Gastroesophageal sphincter (tissue), 4 donors: ENCODE data around the gene CD4. TPM values are rescaled to one million over a fixed set of nuclear protein-coding genes. Genes with fewer than 3 reads are reported as not detected.

Source experiments
- ATAC-seq: fragments of 150-250 bp; one replicate; pipeline ENCODE4 v1.9.1; 2016; ENCODE audit warnings: mild to moderate bottlenecking, moderate library complexity
- H3K27ac ChIP-seq, 4 donors: fragments of 200-600 bp; sonication (generic) in 3 of 4; 1 replicate in 3 of 4; 2 replicates in 1 of 4; pipeline ENCODE4 v1.5.1; 2016 to 2019
- H3K27me3 ChIP-seq: fragments of 200-600 bp; sonication (generic); one replicate; pipeline ENCODE4 v1.5.1; 2019
- H3K36me3 ChIP-seq, 2 donors: fragments of 200-600 bp; sonication (generic); one replicate each; pipeline ENCODE4 v1.5.1; 2019; ENCODE audit warnings: control low read depth in 1 of 2
- H3K4me1 ChIP-seq, 3 donors: fragments of 200-600 bp; sonication (generic); 1 replicate in 2 of 3; 2 replicates in 1 of 3; pipeline ENCODE4 v1.5.1; 2016 to 2019; ENCODE audit warnings: control low read depth in 2 of 3
- H3K4me3 ChIP-seq, 2 donors: fragments of 200-600 bp; sonication (generic); one replicate each; pipeline ENCODE4 v1.5.1; 2019; ENCODE audit warnings: mild to moderate bottlenecking in 1 of 2, moderate library complexity in 1 of 2
- H3K9me3 ChIP-seq, 3 donors: fragments of 200-600 bp; sonication (generic); one replicate each; pipeline ENCODE4 v1.5.1; 2017 to 2019; ENCODE audit warnings: control low read depth in 2 of 3
- EP300 ChIP-seq: sonication (generic); formaldehyde crosslinking; IDR thresholded peaks from one replicate; pipeline ENCODE4 v1.6.1; 2017; ENCODE audit warnings: antibody characterized with exemption, mild to moderate bottlenecking
- POLR2A ChIP-seq, 2 donors: fragments of 450-650 bp; IDR thresholded peaks; one replicate each; pipeline ENCODE4 v1.6.1; 2017; ENCODE audit warnings: antibody characterized with exemption in 2 of 2, mild to moderate bottlenecking in 2 of 2, moderate library complexity in 1 of 2
- POLR2AphosphoS5 ChIP-seq: sonication (generic); formaldehyde crosslinking; IDR thresholded peaks from one replicate; pipeline ENCODE4 v1.6.1; 2017; ENCODE audit warnings: antibody characterized with exemption
- WGBS, 2 donors: methylation state at CpG; one replicate each; pipeline ENCODE4 v1.1.5; 2018; ENCODE audit warnings: low coverage in 1 of 2; 5-methylcytosine and 5-hydroxymethylcytosine counted together
- total RNA-seq, 4 donors: library from RNA; depleted of rRNA; stranded (reverse); fragments of >200 nt; gene quantifications; one replicate each; pipeline ENCODE4 v1.1.0, GENCODE V29; 2016
- TF ChIP-seq, protein P1 (sequence below), 4 experiments: fragments of 200-600 bp in 2 of 4; fragments of 450-650 bp in 2 of 4; sonication (generic) in 1 of 4; IDR thresholded peaks; one replicate each; pipeline ENCODE4 v1.5.1; 2017 to 2019; ENCODE audit warnings: antibody characterized with exemption in 4 of 4, mild to moderate bottlenecking in 2 of 4, moderate library complexity in 2 of 4

The CD4 gene
- total RNA-seq, 4 donors from 2014 or later: 2.6 to 15.2 (median 9.1) TPM

DNA sequence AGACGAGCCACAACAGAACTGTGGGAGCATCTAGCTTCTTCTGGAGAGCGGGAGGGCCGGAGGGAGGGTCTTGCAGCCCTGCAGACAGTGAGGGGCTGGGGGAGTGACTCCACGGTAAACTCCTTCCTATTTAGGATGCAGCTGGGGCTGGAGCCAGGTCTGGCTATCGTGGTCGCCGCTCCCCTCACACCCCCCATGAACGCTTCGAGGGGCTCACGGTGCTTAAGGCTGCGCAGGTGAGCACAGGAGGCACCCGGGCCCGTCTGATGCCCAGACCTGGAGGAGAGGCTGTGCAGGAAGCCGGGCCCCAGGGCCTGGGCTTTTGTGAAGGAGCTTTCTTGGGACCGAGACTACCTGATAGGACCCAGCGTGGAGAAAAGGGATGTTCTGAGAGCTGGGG lies 47.5 kb downstream of the CD4 start:
- TF ChIP-seq POLR2A (IDR thresholded peaks at IDR 0.05): no peak
- no peak for TF ChIP-seq POLR2AphosphoS5
- TF ChIP-seq, protein P1, sequence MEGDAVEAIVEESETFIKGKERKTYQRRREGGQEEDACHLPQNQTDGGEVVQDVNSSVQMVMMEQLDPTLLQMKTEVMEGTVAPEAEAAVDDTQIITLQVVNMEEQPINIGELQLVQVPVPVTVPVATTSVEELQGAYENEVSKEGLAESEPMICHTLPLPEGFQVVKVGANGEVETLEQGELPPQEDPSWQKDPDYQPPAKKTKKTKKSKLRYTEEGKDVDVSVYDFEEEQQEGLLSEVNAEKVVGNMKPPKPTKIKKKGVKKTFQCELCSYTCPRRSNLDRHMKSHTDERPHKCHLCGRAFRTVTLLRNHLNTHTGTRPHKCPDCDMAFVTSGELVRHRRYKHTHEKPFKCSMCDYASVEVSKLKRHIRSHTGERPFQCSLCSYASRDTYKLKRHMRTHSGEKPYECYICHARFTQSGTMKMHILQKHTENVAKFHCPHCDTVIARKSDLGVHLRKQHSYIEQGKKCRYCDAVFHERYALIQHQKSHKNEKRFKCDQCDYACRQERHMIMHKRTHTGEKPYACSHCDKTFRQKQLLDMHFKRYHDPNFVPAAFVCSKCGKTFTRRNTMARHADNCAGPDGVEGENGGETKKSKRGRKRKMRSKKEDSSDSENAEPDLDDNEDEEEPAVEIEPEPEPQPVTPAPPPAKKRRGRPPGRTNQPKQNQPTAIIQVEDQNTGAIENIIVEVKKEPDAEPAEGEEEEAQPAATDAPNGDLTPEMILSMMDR (IDR thresholded peaks at IDR 0.05): no peak
- no peak for TF ChIP-seq EP300
- H3K9me3 ChIP-seq: no peaks in the 10 kb centered on the region
- H3K27ac ChIP-seq: no peak overlapping the region
- no peaks in the 10 kb centered on the region for H3K27me3 ChIP-seq
- peaks cover 0 to 80% of the 10 kb centered on the region in 2 donors for H3K36me3 ChIP-seq
- no peak overlapping the region for H3K4me3 ChIP-seq
- no peak for ATAC-seq
- no peaks in the 10 kb centered on the region for H3K4me1 ChIP-seq
- WGBS, 2 donors: 60% methylated on average over 1 of the region's 16 CpGs; no CpG with 5 or more reads in 1 of the 2 donors

DNA sequence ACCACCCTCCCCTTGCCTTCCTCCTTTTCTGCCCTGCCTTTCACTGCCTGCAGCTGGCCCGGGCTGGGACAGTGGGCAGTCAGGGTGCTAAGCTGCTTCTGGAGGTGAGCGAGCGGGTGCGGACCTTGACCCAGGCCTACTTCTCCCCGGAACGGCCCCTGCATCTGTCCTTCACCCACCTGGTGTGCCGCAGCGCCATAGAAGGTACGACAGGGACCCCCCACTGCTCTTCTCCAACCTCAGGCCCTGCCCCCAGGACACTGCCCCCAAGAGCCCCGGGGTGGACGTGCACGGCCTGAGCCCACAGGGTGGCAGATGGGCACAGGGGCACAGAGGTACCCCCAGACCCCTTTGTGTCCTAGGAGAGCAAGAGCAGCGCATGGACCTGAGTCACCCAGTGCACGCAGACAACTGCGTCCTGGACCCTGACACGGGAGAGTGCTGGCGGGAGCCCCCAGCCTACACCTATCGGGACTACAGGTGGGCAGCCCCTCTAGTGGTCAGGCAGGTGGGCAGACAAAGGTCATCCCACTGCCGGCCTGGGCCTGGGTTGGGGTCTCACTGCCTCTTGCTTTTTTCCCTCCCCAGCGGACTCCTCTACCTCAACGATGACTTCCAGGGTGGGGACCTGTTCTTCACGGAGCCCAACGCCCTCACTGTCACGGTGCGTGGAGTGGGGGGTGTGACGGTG lies 48.2 kb downstream of the CD4 start:
- no peaks in the 10 kb centered on the region for H3K9me3 ChIP-seq
- H3K36me3 ChIP-seq: peaks cover 0 to 79% of the 10 kb centered on the region in 2 donors
- no peak overlapping the region for H3K4me3 ChIP-seq
- TF ChIP-seq POLR2AphosphoS5 (no peak), POLR2A (IDR thresholded peaks at IDR 0.05) (no peak), EP300 (no peak)
- TF ChIP-seq, protein P1 (IDR thresholded peaks at IDR 0.05): no peak
- H3K4me1 ChIP-seq: no peaks in the 10 kb centered on the region
- no peak overlapping the region for H3K27ac ChIP-seq
- H3K27me3 ChIP-seq: no peaks in the 10 kb centered on the region
- no peak for ATAC-seq
- 80 to 92% methylated on average over 2 to 4 of the region's 26 CpGs for WGBS, 2 donors

DNA sequence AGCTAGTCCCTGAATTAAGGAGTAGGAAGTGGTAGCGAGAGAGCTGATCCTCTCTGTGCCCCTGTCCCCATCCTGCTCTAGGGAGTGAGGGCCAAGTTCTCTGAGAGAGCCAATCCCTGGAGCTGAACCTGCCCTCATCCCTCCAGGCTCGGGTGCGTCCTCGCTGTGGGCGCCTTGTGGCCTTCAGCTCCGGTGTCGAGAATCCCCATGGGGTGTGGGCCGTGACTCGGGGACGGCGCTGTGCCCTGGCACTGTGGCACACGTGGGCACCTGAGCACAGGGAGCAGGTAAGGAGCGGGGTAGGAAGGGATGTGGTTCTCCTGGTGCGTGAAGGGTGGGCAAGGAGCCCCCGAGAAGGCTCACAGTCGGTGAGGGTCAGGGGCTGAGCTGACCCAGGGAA lies 49.5 kb downstream of the CD4 start:
- peaks cover 0 to 79% of the 10 kb centered on the region in 2 donors for H3K36me3 ChIP-seq
- no peak for ATAC-seq
- TF ChIP-seq, protein P1 (IDR thresholded peaks at IDR 0.05): no peak
- TF ChIP-seq POLR2AphosphoS5: no peak
- TF ChIP-seq POLR2A (IDR thresholded peaks at IDR 0.05): no peak
- TF ChIP-seq EP300: no peak
- no peaks in the 10 kb centered on the region for H3K9me3 ChIP-seq
- no peak overlapping the region for H3K4me3 ChIP-seq
- WGBS, 2 donors: 100% methylated on average over 1 of the region's 16 CpGs; no CpG with 5 or more reads in 1 of the 2 donors
- H3K27me3 ChIP-seq: no peaks in the 10 kb centered on the region
- H3K27ac ChIP-seq: no peak overlapping the region
- no peaks in the 10 kb centered on the region for H3K4me1 ChIP-seq

DNA sequence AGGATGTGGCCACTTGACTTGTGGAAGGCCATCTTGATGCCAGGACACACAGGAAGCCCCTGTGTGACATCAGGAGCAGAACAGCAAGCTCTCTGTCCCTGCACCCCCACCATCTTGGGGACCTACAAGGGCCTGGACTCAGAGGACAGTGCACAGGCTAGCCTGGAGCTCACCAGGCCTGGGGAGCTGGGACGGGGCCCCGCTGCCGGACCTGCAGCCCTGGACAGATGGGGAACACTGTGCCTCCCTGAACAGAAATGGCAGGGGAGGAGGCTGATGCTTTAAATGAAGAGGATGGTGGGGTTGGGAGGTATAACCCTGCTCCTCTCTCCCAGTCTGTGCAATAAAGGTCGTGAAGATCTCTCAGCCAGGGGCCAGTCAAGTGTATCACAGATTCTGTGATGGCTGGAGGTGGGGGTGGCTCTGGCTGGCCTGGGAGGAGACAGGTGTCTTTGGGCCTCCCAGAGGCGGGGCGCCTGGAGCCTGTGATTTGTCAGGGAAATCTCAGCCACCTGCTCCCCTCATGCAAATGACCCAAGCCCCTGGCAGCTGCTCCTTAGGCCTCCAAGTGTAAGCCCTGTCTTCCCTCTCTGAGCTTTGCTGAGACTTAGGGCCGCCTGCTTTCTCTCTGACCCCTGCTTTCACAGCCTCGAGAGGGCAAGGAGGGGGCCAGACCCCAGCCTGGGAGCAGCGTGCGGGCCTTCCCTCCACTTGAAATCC lies 50.3 kb downstream of the CD4 start:
- ATAC-seq: no peak

More for the DNA sequence above, 50.3 kb downstream of the CD4 start:
- WGBS, 2 donors: 20 to 87% methylated on average over 1 to 7 of the region's 10 CpGs
- peaks cover 0 to 79% of the 10 kb centered on the region in 2 donors for H3K36me3 ChIP-seq
- no peaks in the 10 kb centered on the region for H3K9me3 ChIP-seq
- no peaks in the 10 kb centered on the region for H3K27me3 ChIP-seq
- H3K4me1 ChIP-seq: no peaks in the 10 kb centered on the region
- H3K4me3 ChIP-seq: no peak overlapping the region
- TF ChIP-seq POLR2A (IDR thresholded peaks at IDR 0.05) (no peak), POLR2AphosphoS5 (no peak), EP300 (no peak)
- TF ChIP-seq, protein P1 (IDR thresholded peaks at IDR 0.05): no peak
- H3K27ac ChIP-seq: no peak overlapping the region
